NCI-H1436 treated with DMSO at 0.1 percent for 48 hours (cell line): Measurements from ENCODE around the gene ZNF888.
"Not testable (repeated sequence)": the region's sequence is repeated elsewhere in the genome, so short reads cannot be mapped to it uniquely, and the experiment has no call there.

ENCODE experiments used
- DNase-seq: peaks from one replicate; lab custom pipeline; 2025; lab: John Stamatoyannopoulos, UW

ZNF888 gene

DNA sequence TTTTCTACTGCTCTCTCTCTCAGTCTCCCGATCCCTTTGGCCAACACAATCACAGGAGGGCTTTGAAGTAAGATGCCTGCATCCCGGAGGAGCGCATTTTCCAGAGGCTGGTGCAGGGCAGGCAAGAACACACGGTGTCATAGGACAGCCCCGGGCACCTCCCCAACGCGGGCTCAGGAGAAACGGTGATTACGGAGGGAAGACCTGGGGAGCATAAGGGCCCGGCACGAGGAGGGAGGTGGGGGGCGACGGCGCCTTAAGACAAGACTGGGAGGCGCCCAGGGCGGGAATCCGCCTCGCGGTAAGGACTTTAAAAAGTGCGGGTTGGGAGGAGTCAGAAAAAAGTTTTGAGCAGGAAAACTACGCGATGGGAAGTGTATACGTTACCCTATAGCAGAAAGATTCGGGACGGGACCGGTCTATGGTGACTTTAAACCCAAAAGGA, 18.7 kb upstream of the ZNF888 start:
- DNase-seq, result no peak

DNA sequence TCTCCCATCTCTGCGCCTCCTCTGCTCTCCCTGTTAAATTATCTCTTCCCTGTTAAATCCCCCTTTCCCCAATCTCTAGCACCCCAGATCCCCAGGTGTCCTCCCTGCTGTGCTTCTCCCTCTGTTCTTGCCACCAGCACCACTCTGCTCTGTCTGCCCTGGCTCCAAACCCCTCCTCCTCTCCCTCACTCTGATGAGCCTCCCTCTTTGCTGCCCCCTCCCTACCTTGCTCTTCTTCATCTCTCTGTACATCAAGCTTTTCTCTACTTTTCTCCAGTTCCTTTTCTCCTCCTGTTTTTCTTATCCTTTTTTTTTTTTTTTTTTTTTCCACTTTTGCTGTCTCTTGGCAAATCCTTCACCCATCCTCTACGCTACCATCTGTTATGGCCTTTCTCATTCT, 18.3 kb upstream of the ZNF888 start:
- not testable (repeated sequence) for DNase-seq

DNA sequence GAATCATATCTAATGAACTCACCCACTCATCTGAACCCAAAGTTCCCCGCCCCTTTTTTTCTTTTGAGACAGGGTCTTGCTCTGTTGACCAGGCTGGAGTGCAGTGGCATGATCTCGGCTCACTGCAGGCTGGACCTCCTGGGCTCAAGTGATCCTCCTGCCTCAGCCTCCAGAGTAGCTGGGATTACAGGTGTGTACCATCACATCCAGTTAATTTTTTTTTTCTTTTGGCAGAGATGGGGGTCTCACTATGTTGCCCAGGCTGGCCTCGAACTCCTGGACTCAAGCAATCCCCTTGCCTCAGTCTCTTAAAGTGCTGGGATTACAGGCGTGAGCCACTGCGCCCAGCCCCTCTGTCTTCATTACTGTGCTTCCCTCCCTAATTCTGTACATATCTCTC, 17.7 kb upstream of the ZNF888 start:
- not testable (repeated sequence) for DNase-seq

DNA sequence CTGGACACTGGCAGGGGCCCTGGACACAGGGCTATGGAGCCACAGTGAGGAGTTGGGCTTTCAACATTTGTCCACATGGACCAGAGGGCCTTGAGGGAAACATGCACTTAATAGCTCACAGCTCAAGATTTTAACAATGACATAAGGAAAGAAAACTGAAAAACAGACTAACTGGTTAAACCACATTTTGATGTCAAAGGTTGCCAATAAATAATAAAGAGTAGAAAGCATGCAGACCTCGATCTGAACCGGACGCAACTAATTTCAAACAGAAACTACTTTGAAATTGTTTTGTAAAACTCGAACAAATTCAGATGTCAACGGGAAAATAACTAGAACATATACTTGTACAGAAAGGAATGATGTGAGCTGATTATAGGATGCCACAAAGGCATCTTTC, 15.5 kb upstream of the ZNF888 start:
- DNase-seq, result no peak

DNA sequence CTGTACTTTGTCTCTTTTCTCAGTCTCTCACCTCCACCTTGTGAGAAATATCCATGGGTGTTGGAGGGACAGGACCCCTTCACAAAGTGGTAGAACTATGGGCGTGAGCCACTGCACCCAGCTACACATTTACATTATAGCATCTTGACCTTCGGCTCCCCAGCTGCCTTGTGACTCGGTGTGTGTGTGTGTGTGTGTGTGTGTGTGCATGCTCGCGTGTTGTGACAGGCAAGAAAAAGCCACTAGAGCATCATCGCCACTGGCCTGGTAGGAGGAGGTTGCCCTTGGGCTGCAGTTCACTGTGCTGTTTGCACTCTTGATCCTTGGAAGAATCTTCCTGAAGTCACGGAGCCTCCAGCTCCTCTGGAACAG, 13.7 kb upstream of the ZNF888 start:
- DNase-seq, result no peak

DNA sequence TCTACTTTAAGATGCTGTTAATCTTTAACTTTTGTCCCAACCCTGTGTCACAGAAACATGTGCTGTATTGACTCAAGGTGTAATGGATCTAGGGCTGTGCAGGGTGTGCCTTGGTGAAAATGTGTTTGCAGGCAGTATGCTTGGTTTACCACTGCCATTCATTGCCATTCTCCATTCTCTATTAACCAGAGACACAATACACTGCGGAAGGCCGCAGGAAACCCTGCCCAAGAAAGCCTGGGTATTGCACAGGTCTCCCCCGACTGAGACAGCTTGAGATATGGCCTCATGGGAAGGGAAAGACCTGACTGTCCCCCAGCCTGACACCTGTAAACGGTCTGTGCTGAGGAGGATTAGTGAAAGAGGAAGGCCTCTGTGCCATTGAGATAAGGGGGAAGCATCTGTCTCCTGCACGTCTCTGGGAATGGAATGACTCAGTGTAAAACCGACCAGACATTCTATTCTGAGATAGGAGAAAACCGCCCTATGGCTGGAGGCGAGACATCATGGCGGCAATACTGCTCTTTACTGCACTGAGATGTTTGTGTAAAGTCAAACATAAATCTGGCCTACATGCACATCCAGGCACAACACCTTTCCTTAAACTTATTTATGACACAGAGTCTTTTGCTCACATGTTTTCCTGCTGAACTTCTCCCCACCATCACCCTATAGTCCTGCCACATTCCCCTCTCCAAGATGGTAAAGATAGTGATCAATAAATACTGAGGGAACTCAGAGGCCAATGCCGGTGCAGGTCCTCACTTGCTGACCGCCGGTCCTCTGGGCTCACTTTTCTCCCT, 13.1 kb upstream of the ZNF888 start:
- DNase-seq, result no peak

DNA sequence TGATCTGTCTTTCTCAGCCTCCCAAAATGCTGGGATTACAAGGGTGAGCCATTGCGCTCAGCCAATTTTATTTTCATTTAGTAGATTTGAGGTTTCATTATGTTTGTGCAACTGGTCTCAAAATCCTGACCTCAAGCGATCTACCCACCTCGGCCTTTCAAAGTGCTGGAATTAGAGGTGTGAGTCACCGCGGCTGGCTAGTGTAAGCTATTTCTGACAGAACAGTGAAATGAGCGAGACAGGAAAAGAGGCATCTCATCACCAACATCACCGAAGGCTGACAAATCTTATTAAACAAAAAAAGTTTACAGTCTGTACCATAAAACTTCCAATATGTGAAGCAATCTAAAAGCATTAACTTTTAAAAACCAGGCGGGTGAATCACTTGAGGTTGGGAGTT, 12.2 kb upstream of the ZNF888 start:
- DNase-seq, result no peak

DNA sequence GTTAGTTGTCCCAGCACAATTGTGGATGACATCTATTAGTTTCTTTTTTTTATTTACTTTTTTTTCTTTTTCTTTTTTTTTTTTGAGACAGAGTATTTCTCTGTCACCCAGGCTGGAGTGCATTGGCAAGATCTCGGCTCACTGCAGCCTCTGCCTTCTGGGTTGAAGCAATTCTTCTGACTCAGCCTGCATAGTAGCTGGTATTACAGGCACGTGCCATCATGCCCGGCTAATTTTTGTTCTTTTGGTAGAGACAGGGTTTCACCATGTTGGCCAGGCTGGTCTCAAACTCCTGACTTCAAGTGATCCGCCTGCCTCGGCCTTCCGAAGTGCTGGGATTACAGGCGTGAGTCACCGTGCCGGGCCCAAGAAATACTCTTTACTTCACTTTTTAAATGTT, 1.4 kb upstream of the ZNF888 start:
- DNase-seq, result not testable (repeated sequence)

DNA sequence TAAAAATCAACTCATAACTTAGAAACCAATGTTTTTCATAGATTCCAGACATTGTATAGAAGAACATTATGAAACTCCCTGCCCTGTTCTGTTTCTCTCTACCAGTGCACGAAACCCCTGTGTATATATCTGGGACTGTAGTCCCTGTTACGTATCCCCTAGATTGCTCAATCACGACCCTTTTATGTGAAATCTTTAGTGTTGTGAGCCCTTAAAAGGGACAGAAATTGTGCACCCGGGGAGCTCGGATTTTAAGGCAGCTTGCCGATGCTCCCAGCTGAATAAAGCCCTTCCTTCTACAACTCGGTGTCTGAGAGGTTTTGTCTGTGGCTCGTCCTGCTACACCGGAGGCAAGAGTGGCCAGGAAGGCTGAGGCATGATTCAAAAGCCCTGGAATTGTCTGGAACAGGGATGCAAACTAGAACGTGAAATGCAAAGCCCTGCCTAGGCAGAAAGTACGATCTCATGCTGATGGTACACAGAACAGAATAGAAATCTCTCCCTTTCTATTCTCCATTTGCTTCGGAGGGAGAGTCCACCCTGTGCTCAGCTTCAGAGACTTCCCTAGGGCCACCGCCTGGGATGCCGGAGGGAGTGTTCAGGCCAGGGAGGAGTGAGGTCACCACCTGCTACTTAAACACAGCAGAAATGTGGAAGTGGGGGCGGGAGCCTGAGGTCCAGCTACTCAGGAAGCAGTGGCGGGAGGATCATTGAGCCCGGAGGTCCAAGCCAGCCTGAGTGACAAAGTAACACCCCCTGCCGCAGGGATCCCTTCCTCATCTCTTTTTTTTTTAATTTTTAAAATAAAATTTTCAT, 758 bp upstream of the ZNF888 start:
- no peak for DNase-seq

DNA sequence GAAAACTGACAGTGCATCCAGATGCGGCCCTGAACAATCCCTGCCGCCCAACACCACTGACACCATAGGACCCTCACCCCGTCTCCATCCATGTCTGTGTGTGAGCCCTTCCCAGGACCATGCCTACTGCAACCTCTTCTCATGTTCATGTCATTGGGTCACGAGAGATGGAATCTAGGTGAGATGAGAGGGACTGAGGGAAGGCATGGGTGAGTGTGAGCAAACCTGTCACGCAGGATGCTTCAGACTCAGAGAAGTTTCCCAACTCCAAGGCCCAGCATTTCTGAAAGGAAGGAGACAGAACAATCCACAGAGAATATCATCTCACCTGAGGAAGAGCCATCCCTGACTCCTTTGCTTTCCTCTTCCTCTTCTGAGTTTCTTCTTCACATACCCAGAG, 5.7 kb downstream of the ZNF888 start:
- DNase-seq, result no peak

DNA sequence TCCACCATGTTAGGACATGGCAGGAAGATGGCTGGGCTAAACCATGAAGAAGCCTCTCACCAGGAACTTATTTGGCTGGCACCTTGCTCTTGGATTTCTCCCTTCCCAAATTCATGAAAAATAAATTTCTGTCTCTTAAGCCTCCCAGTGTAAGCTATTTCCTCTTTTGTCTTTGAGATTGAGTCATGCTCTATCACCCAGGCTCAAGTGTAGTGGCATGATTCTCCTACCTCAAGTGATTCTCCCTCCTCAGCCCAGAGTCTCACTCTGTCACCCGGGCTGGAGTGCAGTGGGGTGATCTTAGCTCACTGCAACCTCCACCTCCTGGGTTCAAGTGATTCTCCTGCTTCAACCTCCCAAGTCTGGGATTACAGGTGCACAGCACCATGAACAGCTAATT, 12.6 kb downstream of the ZNF888 start:
- DNase-seq, result no peak

DNA sequence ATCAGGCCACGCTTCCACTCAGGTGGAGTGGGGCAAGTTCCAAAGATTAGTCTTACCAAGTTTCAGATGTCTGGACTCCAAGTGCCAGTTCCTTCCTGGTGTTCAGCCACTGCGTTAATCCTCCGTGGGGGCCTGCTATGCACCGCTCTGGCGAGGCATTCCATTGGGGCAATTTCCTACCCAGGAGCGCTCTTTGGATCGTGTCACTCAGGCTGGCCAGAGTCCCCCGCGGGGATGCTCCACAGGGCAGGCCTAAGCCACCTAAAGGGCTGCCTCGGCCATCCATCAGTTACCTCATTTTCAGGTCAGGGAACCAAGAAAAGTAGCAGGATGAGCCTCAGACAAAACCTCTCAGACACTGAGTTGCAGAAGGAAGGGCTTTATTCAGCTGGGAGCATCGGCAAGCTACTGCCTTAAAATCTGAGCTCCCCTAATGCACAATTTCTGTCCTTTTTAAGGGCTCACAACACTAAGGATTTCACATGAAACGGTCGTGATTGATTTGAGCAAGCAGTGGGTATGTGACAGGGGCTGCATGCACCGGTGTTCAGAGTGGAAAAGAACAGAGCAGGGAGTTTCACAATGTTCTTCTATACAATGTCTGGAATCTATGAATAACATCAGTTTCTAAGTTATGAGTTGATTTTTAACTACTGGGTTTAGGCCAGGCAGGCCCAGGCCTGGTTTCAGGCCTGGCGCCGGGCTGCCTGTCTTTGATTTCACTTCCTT, 19.0 kb downstream of the ZNF888 start:
- not testable (repeated sequence) for DNase-seq

DNA sequence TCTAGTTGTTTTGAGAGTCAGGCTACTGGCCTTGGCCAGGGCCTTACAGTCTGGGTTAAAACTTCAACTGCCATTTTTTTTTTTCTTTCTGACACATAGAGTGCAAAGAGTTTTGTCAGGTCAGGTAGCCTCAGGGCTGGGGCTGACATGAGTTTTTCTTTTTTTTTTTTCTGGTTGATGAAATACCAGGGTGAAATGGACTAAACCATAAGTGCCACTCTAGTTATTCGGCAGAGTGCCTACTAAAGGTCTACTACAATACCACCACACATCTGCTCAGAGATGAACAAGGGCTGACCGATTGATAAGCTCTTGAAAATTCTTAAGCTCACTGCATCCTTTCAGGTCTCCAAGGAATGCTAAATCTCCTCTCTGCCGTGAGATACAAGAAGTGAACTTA, 21.4 kb downstream of the ZNF888 start:
- no peak for DNase-seq

DNA sequence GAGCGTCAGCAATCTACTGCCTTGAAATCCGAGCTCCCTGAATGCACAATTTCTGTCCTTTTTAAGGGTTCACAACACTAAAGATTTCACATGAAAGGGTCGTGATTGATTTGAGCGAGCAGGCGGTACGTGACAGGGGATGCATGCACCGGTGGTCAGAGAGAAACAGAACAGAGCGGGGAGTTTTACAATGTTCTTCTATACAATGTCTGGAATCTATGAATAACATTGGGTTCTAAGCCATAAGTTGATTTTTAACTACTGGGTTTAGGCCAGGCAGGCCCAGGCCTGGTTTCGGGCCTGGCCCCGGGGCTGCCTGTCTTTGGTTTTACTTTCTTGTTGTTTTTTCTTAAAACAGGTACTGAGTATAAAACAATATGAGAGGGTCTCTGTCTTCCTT, 24.6 kb downstream of the ZNF888 start:
- not testable (repeated sequence) for DNase-seq

DNA sequence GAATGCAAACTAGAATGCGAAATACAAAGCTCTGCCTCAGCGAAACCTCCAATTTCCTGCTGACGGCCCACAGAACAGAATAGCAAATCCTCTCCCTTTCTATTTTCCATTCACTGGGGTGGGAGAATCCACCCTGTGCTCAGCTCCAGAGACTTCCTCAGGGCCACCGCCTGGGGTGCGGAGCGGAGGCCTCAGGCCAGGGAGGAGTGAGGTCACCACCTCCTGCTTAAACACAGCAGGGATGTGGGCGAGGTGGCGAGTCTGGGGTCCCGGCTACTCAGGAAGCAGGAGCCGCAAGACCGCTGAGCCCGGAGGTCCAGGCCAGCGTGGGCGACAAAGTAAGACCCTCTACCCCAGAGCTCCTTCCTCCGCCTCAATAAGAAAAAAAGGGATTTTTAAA, 25.1 kb downstream of the ZNF888 start:
- DNase-seq, result no peak

DNA sequence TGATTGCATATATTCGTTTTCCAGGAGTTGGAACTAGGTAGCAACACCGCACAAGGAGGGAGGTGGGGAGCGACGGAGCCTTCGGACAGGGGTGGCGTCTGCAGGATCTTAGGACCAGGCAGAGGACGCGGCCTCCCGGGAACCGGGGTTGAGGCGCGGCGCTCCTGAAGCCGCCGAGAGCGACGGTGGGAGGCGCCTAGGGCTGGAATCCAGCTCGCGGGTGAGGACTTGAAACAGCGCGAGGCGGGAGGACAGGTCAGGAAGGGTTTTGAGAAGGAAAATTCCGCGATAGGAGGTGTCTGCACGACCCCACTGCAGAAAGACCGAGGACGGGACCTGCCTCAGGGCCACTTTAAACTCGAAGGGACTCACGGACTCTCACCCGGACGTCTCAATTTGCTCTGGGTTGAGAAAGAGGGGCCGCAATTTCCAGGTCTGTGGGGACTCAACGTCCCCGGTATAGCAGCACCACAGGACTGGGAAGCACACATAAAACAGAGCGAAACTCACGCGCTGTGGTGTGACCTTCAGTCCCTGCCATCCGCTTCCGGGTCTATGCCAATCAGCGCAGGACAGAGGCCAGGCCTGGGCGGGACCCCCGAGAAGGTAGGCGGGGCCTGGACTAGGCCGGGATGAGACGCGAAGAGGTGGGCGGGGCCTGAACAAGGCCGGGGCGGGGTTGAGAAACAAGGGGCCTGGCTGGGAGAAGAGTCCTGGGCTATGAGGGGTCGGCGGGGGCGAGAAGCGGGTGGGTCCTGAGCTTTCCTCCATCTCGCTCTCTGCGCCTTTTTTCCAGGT, 25.9 kb downstream of the ZNF888 start, which contains the start of gene ZNF320:
ZNF320 (minus strand) TSS at position 498 of the 798 bp plus-strand sequence. CDS start 7,380 bp downstream, outside the sequence.
- DNase-seq, result peak; percentile 78

DNA sequence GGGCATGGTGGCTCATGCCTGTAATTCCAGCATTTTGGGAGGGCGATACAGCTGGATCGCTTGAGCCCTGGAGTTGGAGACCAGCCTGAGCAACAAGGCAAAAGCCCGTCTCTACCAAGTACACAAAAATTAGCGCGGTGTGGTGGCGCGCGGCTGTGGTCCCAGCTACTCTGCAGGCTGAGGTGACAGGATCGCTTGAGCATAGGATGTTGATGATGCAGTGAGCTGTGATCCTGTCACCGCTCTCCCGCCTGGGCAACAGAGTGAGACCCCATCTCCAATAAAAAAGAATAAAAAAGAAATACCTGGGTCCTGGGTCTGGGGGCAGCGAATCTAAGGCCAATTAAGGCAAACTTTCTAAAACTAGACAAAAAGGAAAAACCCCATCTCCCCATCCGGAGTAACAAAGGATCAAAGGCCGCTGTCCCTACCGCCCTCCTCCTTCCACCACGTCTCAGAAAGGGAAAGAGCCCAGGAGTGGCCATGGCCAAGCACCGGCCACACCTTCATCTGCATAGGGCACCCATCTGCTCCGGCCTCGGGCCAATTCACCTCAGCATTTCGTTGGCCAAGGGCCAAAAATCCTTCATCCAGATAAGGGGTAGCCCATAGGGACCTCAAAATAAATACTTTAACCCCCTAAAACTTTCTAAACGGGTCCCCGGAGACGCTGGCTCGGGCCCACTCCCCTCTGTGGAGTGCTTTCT, 26.6 kb downstream of the ZNF888 start:
- DNase-seq, result no peak

DNA sequence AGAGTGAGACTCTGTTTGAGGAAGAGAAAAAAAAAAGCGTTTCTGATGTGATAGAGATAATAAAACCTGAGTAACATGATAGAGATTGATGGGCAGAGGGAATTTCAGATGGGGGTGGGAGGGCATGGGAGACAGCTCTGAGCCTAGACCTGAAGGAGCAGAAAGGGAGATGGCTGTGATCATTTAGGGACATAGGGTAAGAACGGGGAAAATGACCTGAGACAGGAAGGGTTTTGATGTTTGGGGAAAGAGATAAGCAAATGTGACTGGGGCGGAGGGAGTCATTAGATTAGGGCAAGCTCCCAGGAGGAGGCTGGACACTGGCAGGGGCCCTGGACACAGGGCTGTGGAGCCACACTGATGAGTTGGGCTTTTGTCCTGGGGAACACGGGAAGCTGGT, 31.9 kb downstream of the ZNF888 start:
- no peak for DNase-seq

DNA sequence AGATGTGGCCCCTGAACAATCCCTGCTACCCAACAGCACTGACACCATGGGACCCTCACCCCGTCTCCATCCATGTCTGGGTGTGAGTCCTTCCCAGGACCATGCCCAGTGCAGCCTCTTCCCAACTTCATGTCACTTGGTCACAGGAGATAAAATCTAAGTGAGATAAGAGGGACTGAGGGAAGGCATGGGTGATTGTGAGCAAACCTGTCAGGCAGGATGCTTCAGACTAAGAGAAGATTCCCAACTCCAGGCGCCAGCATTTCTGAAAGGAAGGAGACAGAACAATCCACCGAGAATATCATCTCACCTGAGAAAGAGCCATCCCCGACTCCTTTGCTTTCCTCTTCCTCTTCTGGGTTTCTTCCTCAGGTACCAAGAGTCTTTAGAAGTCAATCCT, 33.3 kb downstream of the ZNF888 start:
- DNase-seq, result no peak

DNA sequence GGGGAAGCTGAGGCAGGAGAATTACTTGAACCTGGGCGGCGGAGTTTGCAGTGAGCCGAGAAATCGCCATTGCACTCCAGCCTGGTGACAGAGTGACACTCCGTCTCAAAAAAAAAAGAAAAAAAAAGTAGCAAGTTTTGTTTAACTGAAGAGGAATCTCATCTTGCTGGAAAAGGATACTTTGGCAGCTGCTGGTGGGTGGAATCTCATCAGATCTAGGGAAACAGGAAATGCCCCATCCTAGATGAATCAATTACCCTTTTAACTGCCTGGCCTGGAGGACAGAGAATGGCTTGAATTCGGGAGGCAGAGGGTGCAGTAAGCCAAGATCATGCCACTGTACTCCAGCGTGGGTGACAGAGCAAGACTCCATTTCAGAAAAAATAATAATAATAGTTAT, 34.2 kb downstream of the ZNF888 start:
- no peak for DNase-seq

DNA sequence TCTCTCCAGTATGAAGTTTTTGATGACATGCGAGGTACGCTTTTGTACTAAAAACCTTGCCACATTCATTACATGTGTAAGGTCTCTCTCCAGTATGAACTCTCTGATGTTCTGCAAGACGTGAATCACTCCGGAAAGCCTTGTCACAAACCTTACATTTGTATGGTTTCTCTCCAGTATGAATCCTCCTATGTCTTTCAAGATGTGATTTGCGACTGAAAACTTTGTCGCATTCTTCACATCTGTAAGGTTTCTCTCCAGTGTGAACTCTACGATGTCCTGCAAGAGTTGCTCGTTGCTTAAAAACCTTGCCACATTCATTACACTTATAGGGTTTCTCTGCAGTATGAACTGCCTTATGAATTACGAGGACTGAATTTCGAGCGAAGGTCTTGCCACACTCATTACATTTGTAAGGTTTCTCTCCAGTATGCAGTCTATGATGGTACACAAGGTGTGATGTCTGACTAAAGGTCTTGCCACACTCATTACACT, 42.3 kb downstream of the ZNF888 start:
- no peak for DNase-seq
